Coronary artery (tissue), 2 donors: ENCODE results near the gene C17orf113.

Experiments used
- DNase-seq: peaks from one replicate; pipeline ENCODE4 v3.0.0-alpha.2; 2017; ENCODE audit warnings: low spot score
- H3K27ac ChIP-seq, 2 donors: fragments of 200-600 bp; sonication (generic); one replicate each; pipeline ENCODE4 v1.5.1; 2016 to 2019
- H3K4me3 ChIP-seq: fragments of 200-600 bp; sonication (generic); 2 replicates; pipeline ENCODE4 v1.5.1; 2016; ENCODE audit warnings: mild to moderate bottlenecking, moderate library complexity
- TF ChIP-seq, protein P1 (sequence below): fragments of 200-600 bp; sonication (generic); IDR thresholded peaks from one replicate; pipeline ENCODE4 v1.5.1; 2019; ENCODE audit warnings: antibody characterized with exemption

Gene C17orf113

GRCh38 chr17:42068979-42069378 lies 18.6 kb upstream of the C17orf113 start:
- DNase-seq: no peak
- Histone ChIP-seq H3K4me3 (no peak overlapping the region), H3K27ac (no peak overlapping the region)
- TF ChIP-seq, protein P1, sequence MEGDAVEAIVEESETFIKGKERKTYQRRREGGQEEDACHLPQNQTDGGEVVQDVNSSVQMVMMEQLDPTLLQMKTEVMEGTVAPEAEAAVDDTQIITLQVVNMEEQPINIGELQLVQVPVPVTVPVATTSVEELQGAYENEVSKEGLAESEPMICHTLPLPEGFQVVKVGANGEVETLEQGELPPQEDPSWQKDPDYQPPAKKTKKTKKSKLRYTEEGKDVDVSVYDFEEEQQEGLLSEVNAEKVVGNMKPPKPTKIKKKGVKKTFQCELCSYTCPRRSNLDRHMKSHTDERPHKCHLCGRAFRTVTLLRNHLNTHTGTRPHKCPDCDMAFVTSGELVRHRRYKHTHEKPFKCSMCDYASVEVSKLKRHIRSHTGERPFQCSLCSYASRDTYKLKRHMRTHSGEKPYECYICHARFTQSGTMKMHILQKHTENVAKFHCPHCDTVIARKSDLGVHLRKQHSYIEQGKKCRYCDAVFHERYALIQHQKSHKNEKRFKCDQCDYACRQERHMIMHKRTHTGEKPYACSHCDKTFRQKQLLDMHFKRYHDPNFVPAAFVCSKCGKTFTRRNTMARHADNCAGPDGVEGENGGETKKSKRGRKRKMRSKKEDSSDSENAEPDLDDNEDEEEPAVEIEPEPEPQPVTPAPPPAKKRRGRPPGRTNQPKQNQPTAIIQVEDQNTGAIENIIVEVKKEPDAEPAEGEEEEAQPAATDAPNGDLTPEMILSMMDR: no peak

- DNase-seq: no peak
- Histone ChIP-seq H3K4me3 (no peak overlapping the region), H3K27ac (no peak overlapping the region)
- TF ChIP-seq, protein P1: peak; percentile 88
Measured at GRCh38 chr17:42067371-42068091, 17.1 kb upstream of the C17orf113 start.

DNA sequence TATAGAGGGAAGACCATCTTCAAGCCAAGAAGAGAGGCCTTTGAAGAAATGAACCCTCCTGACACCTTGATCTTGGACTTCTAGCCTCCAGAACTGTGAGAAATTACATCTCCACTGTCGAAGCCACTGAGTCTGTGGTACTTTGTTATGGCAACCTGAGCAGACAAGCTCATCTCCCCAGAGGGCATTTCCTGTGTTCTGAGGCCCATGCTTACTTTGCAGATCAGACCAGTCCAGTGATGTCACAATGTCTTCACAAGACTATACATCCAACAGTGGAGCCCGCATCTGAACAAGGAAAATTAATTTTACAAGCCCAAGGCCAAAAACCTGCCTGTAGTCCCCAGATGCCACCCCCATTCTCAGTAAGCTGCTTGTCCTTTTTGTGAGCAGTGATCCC lies 14.8 kb upstream of the C17orf113 start:
- Histone ChIP-seq H3K4me3 (no peak overlapping the region), H3K27ac (no peak overlapping the region)
- no peak for DNase-seq
- TF ChIP-seq, protein P1: no peak

DNA sequence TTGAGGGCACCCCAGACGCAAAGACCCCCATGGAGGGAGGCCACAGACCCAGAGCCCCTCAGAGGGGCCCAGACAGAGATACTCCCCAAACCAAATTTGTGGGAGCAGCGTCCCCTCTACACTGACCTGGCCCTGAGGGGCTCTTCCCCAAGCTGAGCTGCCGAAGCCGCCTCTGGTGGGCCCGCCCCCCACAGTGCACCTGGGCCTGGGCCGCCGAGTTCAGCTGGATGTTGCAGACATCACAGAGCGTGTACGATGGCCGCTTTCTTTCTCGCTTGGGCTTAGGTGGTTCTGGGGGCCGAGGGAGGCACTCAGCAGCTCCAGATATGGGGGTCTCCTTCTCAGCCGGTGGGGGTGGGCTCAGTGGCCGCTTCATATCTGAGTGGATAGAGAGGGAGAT lies 12.3 kb upstream of the C17orf113 start:
- H3K4me3 ChIP-seq: no peak overlapping the region
- TF ChIP-seq, protein P1: no peak
- no peak for DNase-seq
- no peak overlapping the region for H3K27ac ChIP-seq

GRCh38 chr17:42061646-42062487 lies 11.5 kb upstream of the C17orf113 start:
- TF ChIP-seq, protein P1: no peak
- no peak for DNase-seq
- H3K4me3 ChIP-seq: no peak overlapping the region
- no peak overlapping the region for H3K27ac ChIP-seq

DNA sequence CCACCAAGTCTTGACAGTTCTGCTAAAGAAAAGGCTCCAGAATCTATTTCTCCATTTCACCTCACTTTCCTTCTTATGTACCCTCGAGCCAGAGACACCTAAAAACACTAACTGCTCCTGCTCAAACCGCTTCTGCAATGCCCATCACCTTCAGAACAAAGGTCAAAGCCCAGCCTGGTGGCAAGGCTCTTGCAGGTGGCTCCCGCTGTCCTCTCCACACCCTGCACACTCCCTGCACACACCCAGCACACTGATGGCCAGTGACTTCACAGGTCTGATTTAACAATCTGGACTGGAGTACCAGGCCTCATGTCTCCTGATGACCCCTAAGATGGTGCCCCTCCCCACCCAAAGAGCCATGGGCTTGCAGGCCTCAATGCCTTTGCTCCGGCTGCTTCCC lies 9.8 kb upstream of the C17orf113 start:
- Histone ChIP-seq H3K4me3 (no peak overlapping the region), H3K27ac (no peak overlapping the region)
- DNase-seq: no peak
- TF ChIP-seq, protein P1: no peak
